Mesothelial cell of epicardium (in vitro differentiated cells): ENCODE measurements around the gene IGLON5. TPM values are rescaled to one million over a fixed set of nuclear protein-coding genes. Genes with fewer than 3 reads are reported as not detected.

Source experiments
- DNase-seq, 2 experiments: peaks; one replicate each; pipeline ENCODE4 v3.0.0; 2021; ENCODE audit warnings: low spot score in 2 of 2; ENCODE audit not compliant: unreplicated experiment in 2 of 2
- H3K27ac Mint-ChIP-seq: 2 replicates; pipeline ENCODE4 v1.8.0; 2021; ENCODE audit warnings: mixed read lengths
- H3K27me3 Mint-ChIP-seq: 2 replicates; pipeline ENCODE4 v1.8.0; 2021; ENCODE audit warnings: low read depth, mixed read lengths
- H3K36me3 Mint-ChIP-seq: 2 replicates; pipeline ENCODE4 v1.8.0; 2021; ENCODE audit warnings: mixed read lengths
- H3K4me1 Mint-ChIP-seq: 2 replicates; pipeline ENCODE4 v1.8.0; 2021; ENCODE audit warnings: mixed read lengths
- H3K4me3 Mint-ChIP-seq: 2 replicates; pipeline ENCODE4 v1.8.0; 2021; ENCODE audit warnings: mild to moderate bottlenecking, moderate library complexity, mixed read lengths
- H3K9me3 Mint-ChIP-seq: 2 replicates; pipeline ENCODE4 v1.8.0; 2021; ENCODE audit warnings: mixed read lengths
- CTCF ChIP-seq: fragments of 200-600 bp; sonication (generic); IDR thresholded peaks from one replicate; pipeline ENCODE4 v1.5.0; 2021; ENCODE audit warnings: antibody characterized with exemption; ENCODE audit not compliant: unreplicated experiment
- total RNA-seq: library from RNA; stranded (reverse); gene quantifications from 3 replicates; pipeline ENCODE4 v1.2.1, GENCODE V29; 2021

The IGLON5 gene
- total RNA-seq, 1 donor from 2014 or later, result 24.9 TPM

GRCh38 chr19:51294211-51294976, 17.1 kb upstream of the IGLON5 start:
- H3K27ac Mint-ChIP-seq, result no peak overlapping the region
- H3K4me1 Mint-ChIP-seq, result peaks cover 6% of the 10 kb centered on the region
- H3K9me3 Mint-ChIP-seq, result no peaks in the 10 kb centered on the region
- H3K27me3 Mint-ChIP-seq, result peaks cover 45% of the 10 kb centered on the region
- no peak for DNase-seq
- no peaks in the 10 kb centered on the region for H3K36me3 Mint-ChIP-seq
- H3K4me3 Mint-ChIP-seq, result no peak overlapping the region
- no peak for TF ChIP-seq CTCF

- H3K4me1 Mint-ChIP-seq, result peaks cover 6% of the 10 kb centered on the region
- H3K9me3 Mint-ChIP-seq, result no peaks in the 10 kb centered on the region
- H3K27ac Mint-ChIP-seq, result no peak overlapping the region
- no peaks in the 10 kb centered on the region for H3K36me3 Mint-ChIP-seq
- H3K27me3 Mint-ChIP-seq, result peaks cover 45% of the 10 kb centered on the region
- TF ChIP-seq CTCF, result no peak
- DNase-seq, result no peak
- H3K4me3 Mint-ChIP-seq, result no peak overlapping the region
Measured at GRCh38 chr19:51294977-51295375, 16.5 kb upstream of the IGLON5 start.

- no peak for DNase-seq
- Mint-ChIP-seq H3K9me3 (no peaks in the 10 kb centered on the region), H3K4me1 (peaks cover 6% of the 10 kb centered on the region), H3K4me3 (no peak overlapping the region), H3K27ac (no peak overlapping the region), H3K27me3 (peaks cover 45% of the 10 kb centered on the region), H3K36me3 (no peaks in the 10 kb centered on the region)
- no peak for TF ChIP-seq CTCF
Measured at GRCh38 chr19:51295382-51296126, 15.9 kb upstream of the IGLON5 start.

- TF ChIP-seq CTCF, result no peak
- Mint-ChIP-seq H3K4me1 (peaks cover 6% of the 10 kb centered on the region), H3K27ac (no peak overlapping the region), H3K27me3 (peaks cover 45% of the 10 kb centered on the region), H3K9me3 (no peaks in the 10 kb centered on the region), H3K4me3 (no peak overlapping the region), H3K36me3 (no peaks in the 10 kb centered on the region)
- no peak for DNase-seq
Measured at GRCh38 chr19:51296336-51297093, 14.9 kb upstream of the IGLON5 start.

GRCh38 chr19:51297406-51297805, 14.0 kb upstream of the IGLON5 start:
- H3K9me3 Mint-ChIP-seq, result peaks cover 3% of the 10 kb centered on the region
- H3K27ac Mint-ChIP-seq, result no peak overlapping the region
- peaks cover 6% of the 10 kb centered on the region for H3K4me1 Mint-ChIP-seq
- H3K36me3 Mint-ChIP-seq, result no peaks in the 10 kb centered on the region
- H3K4me3 Mint-ChIP-seq, result no peak overlapping the region
- DNase-seq, result no peak
- H3K27me3 Mint-ChIP-seq, result peaks cover 45% of the 10 kb centered on the region
- no peak for TF ChIP-seq CTCF
